ENCODE measurements around the gene CABP7. TPM values are rescaled to one million over a fixed set of nuclear protein-coding genes. Genes with fewer than 3 reads are reported as not detected.

The CABP7 gene
- total and polyA plus RNA-seq, 9 donors, result 0.04 to 0.23 (median 0.07) TPM; not detected in 6

GRCh38 chr22:29707010-29707409 is 12.8 kb upstream of the CABP7 start:
- TF ChIP-seq CTCF (IDR thresholded peaks at IDR 0.05) (no peak), POLR2A (IDR thresholded peaks at IDR 0.05) (no peak), EP300 (IDR thresholded peaks at IDR 0.05) (no peak)
- no peaks in the 10 kb centered on the region for H3K9me3 ChIP-seq
- no peak for DNase-seq
- no peak overlapping the region for H3K27ac ChIP-seq
- no peaks in the 10 kb centered on the region for H3K36me3 ChIP-seq
- WGBS, 3 donors, result 28 to 34% (median 28%) methylated on average over 18 of the region's 18 CpGs
- H3K27me3 ChIP-seq, result no peaks in the 10 kb centered on the region
- intact Hi-C loops (cut with DNase I), result no loop called here
- H3K4me1 ChIP-seq (ENCODE audit: insufficient read depth), result no peaks in the 10 kb centered on the region
- no peak overlapping the region for H3K4me3 ChIP-seq

GRCh38 chr22:29707471-29707870 is 12.3 kb upstream of the CABP7 start:
- 82 to 87% (median 86%) methylated on average over 5 of the region's 5 CpGs for WGBS, 3 donors
- no peak for DNase-seq
- no peaks in the 10 kb centered on the region for H3K4me1 ChIP-seq (ENCODE audit: insufficient read depth)
- no peaks in the 10 kb centered on the region for H3K36me3 ChIP-seq
- intact Hi-C loops (cut with DNase I), result no loop called here
- no peak overlapping the region for H3K4me3 ChIP-seq
- H3K27ac ChIP-seq, result no peak overlapping the region
- H3K27me3 ChIP-seq, result no peaks in the 10 kb centered on the region
- TF ChIP-seq EP300 (IDR thresholded peaks at IDR 0.05), result no peak
- TF ChIP-seq CTCF (IDR thresholded peaks at IDR 0.05), result no peak
- TF ChIP-seq POLR2A (IDR thresholded peaks at IDR 0.05), result no peak
- no peaks in the 10 kb centered on the region for H3K9me3 ChIP-seq

GRCh38 chr22:29710193-29710592 is 9.6 kb upstream of the CABP7 start:
- WGBS, 3 donors, result 63 to 75% (median 69%) methylated on average over 14 to 15 of the region's 15 CpGs
- Histone ChIP-seq H3K36me3 (no peaks in the 10 kb centered on the region), H3K27me3 (no peaks in the 10 kb centered on the region), H3K9me3 (no peaks in the 10 kb centered on the region), H3K27ac (no peak overlapping the region), H3K4me3 (no peak overlapping the region), H3K4me1 (ENCODE audit: insufficient read depth) (no peaks in the 10 kb centered on the region)
- TF ChIP-seq EP300 (IDR thresholded peaks at IDR 0.05) (no peak), CTCF (IDR thresholded peaks at IDR 0.05) (no peak), POLR2A (IDR thresholded peaks at IDR 0.05) (no peak)
- intact Hi-C loops (cut with DNase I), result no loop called here
- DNase-seq, result no peak

- no peak for TF ChIP-seq POLR2A (IDR thresholded peaks at IDR 0.05)
- TF ChIP-seq EP300 (IDR thresholded peaks at IDR 0.05), result no peak
- TF ChIP-seq CTCF (IDR thresholded peaks at IDR 0.05), result no peak
- Histone ChIP-seq H3K36me3 (no peaks in the 10 kb centered on the region), H3K9me3 (no peaks in the 10 kb centered on the region), H3K4me3 (no peak overlapping the region), H3K27ac (no peak overlapping the region), H3K27me3 (no peaks in the 10 kb centered on the region), H3K4me1 (ENCODE audit: insufficient read depth) (no peaks in the 10 kb centered on the region)
- no peak for DNase-seq
- WGBS, 3 donors, result 27 to 49% (median 32%) methylated on average over 16 to 18 of the region's 18 CpGs
- intact Hi-C loops (cut with DNase I), result no loop called here
Measured at GRCh38 chr22:29710922-29711593, 8.7 kb upstream of the CABP7 start.
